ENCODE results near the gene PCK2. TPM values are rescaled to one million over a fixed set of nuclear protein-coding genes. Genes with fewer than 3 reads are reported as not detected.

PCK2 gene
- total and polyA plus RNA-seq, 2 donors (not counting 3 experiments of a cell fraction or from before 2014, with no cell fraction given) = 23.5 to 24.5 TPM

DNA sequence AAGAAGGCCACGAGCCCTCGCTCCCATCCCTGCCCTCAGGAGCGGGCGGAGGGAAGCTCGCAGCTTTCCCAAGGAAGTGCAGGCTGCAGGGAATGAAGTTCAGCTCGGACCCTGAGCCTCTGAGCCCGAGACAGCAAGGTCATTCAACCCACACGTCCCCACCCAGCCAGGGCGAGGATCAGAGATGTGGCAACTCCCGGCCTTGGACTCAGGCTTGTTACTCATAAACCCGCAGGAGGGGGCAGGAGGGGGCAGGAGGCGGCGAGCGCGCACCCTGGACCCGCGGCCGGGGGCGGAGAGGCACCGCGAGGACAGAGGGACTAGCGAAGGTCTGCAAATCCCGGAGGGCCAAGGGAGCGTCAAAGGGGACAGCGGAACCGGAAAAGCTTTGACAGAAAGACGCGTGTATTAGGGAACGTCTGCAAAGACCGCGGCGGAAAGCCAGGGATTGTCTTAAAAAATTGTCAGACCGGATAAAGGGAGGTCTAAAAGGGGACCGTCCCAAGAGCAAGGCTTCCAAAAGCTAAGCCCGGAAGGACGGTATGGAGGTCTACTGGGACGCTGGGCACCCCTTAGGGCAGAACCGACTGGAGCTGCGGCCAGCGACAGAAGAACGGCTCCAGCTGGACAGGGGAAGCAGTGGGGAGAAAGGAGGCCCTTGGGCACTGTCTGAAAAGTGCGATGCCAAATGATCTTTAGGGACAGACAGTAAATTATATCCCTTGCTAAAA is 19.9 kb downstream of the PCK2 start:
- no peaks in the 10 kb centered on the region for H3K9me1 ChIP-seq (replicated peaks; ENCODE audit: control insufficient read depth, extremely low read depth, insufficient read depth, low read length)
- dilution Hi-C loops (cut with MboI; ENCODE audit: extremely low pct_ligation_motif_present, low sequenced_read_pairs) = no loop called here
- CTCF ChIA-PET = interaction anchor here (1.1 to 3.3 kb wide), 15 partner anchors 9 to 318 kb away, joined by 3 to 27 read pairs (median 7); partner anchors contain the start of genes EMC9, IRF9, PCK2 and PSME1
- peak overlapping the region; percentile 90 for H3K4me2 ChIP-seq (ENCODE audit: insufficient read depth, low read length)
- H3K79me2 ChIP-seq (ENCODE audit: control insufficient read depth, insufficient read depth, low read length) = no peaks in the 10 kb centered on the region
- no peaks in the 10 kb centered on the region for H4K20me1 ChIP-seq (replicated peaks; ENCODE audit: control insufficient read depth, extremely low read depth, insufficient read depth, low read length)
- FAIRE-seq = no peak
- POLR2A ChIA-PET = interaction anchor here (0.8 to 2.3 kb wide), 6 partner anchors 9 to 32 kb away, joined by 3 to 13 read pairs (median 10); partner anchors contain the start of genes EMC9, PCK2, PSME1 and PSME2
- no peaks in the 10 kb centered on the region for H3K27me3 ChIP-seq (ENCODE audit: control insufficient read depth in 2 of 2, insufficient read depth in 2 of 2, low read length in 2 of 2)
- peaks cover 4 to 9% of the 10 kb centered on the region in 2 experiments for H3K36me3 ChIP-seq (ENCODE audit: control insufficient read depth in 2 of 2, extremely low read depth in 1 of 2, insufficient read depth in 2 of 2, low read length in 2 of 2)
- peak overlapping the region; percentile 88 for H3K27ac ChIP-seq (ENCODE audit: insufficient read depth, low read depth, low read length)
- H3K4me1 ChIP-seq (ENCODE audit: control insufficient read depth, extremely low read depth, insufficient read depth, low read length) = peaks cover 14% of the 10 kb centered on the region
- DNase-seq (ENCODE audit: low read depth, low spot score) = no peak
- H3K9me3 ChIP-seq (replicated peaks; ENCODE audit: control insufficient read depth, insufficient read depth, low read length) = no peaks in the 10 kb centered on the region
- peak overlapping the region; percentile 97 for H2AFZ ChIP-seq (ENCODE audit: low read depth, low read length)
- H3K9ac ChIP-seq (replicated peaks; ENCODE audit: extremely low read depth, insufficient read depth, low read length) = peak overlapping the region; percentile 88
- BruUV-seq (replicated peaks) = TSS peak; percentile 64
- peak overlapping the region; percentile 46 to 92 (median 84) for H3K4me3 ChIP-seq (replicated peaks in 1 of 3; ENCODE audit: insufficient read depth in 1 of 3, low read depth in 1 of 3, low read length in 3 of 3)
- TF ChIP-seq FOS (IDR thresholded peaks at IDR 0.05; ENCODE audit: borderline replicate concordance, insufficient read depth, low read length) (no peak), POLR2A (IDR thresholded peaks at IDR 0.05; ENCODE audit: low read depth, low read length) (peak; percentile 79), POLR2AphosphoS5 (IDR thresholded peaks at IDR 0.05; ENCODE audit: insufficient read depth, low read depth, low read length) (peak; percentile 45), GATA2 (IDR thresholded peaks at IDR 0.05; ENCODE audit: insufficient read depth, insufficient read length, low read depth, low read length) (no peak), MYC (IDR thresholded peaks at IDR 0.05; ENCODE audit: low read depth, low read length) (no peak), EZH2 (IDR thresholded peaks at IDR 0.05; ENCODE audit: borderline replicate concordance, low read depth, low read length, severe bottlenecking) (no peak), JUN (IDR thresholded peaks at IDR 0.05; ENCODE audit: borderline replicate concordance, insufficient read depth, insufficient read length, low read depth) (no peak)
- TF ChIP-seq, protein P1, sequence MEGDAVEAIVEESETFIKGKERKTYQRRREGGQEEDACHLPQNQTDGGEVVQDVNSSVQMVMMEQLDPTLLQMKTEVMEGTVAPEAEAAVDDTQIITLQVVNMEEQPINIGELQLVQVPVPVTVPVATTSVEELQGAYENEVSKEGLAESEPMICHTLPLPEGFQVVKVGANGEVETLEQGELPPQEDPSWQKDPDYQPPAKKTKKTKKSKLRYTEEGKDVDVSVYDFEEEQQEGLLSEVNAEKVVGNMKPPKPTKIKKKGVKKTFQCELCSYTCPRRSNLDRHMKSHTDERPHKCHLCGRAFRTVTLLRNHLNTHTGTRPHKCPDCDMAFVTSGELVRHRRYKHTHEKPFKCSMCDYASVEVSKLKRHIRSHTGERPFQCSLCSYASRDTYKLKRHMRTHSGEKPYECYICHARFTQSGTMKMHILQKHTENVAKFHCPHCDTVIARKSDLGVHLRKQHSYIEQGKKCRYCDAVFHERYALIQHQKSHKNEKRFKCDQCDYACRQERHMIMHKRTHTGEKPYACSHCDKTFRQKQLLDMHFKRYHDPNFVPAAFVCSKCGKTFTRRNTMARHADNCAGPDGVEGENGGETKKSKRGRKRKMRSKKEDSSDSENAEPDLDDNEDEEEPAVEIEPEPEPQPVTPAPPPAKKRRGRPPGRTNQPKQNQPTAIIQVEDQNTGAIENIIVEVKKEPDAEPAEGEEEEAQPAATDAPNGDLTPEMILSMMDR (IDR thresholded peaks at IDR 0.05; ENCODE audit: extremely low read depth in 1 of 2, insufficient read depth in 1 of 2, low read depth in 1 of 2, low read length in 2 of 2) = no peak
- TF ChIP-seq, protein P2, sequence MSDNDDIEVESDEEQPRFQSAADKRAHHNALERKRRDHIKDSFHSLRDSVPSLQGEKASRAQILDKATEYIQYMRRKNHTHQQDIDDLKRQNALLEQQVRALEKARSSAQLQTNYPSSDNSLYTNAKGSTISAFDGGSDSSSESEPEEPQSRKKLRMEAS (IDR thresholded peaks at IDR 0.05; ENCODE audit: insufficient read depth, insufficient read length) = no peak
- intact Hi-C loops (cut with micrococcal nuclease) = loop anchor here (1.0 to 5.0 kb wide), 8 partner anchors 20 to 1182 kb away; partner anchors contain the start of genes DHRS1, EMC9, IPO4 and IRF9
